ENCODE results near the gene AMH. TPM values are rescaled to one million over a fixed set of nuclear protein-coding genes. Genes with fewer than 3 reads are reported as not detected.

The AMH gene
- polyA plus RNA-seq, 3 donors: 0.12 TPM; not detected in 2

DNA sequence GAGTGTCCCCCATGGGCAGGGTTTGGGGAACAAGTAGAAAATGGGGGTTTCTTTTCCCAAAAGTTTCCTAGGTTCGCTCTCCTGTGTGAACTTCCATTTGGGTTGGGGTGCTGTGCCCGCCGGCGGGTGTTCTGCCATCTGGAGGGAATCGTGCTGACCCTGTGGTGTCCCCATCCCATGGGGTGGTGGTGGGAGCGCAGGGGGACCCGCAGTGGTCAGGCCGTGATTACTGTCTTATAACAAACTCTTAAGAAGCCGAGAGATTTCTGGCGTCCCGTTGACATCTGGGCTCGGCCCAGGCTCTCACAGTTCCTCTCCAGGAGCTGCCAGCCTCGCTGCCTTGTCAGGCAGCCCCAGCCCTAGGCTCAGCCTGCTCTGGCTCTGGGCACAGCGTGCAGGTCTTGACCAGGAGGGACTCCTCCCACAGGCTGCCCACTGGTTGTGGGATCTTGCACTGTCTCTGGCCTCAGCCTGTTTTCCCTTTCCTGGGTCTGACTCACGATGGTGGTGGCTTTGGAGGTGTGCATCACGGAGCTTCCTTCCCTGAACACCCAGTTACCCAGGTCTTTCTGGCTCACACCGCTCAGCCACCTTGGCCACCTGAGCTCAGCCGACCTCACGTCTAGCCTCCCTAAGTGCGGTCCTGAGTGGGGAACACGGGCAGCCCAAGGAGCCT, 47.5 kb upstream of the AMH start:
- WGBS (ENCODE audit: insufficient coverage): 97% methylated on average over 13 of the region's 21 CpGs
- no peak for DNase-seq
- no peaks in the 10 kb centered on the region for H3K4me1 Mint-ChIP-seq
- H3K9me3 Mint-ChIP-seq: no peaks in the 10 kb centered on the region
- H3K9ac ChIP-seq (ENCODE audit: insufficient read depth, low read length, poor library complexity, severe bottlenecking): no peak overlapping the region
- H3K27ac ChIP-seq (ENCODE audit: low read depth in 1 of 2, low read length in 2 of 2): no peak overlapping the region
- H3K79me2 ChIP-seq (ENCODE audit: insufficient read depth, low read length): peaks cover 28% of the 10 kb centered on the region
- H3K27me3 Mint-ChIP-seq (ENCODE audit: low read depth in 3 of 3): no peaks in the 10 kb centered on the region
- peaks cover 43 to 81% of the 10 kb centered on the region in 2 donors for H3K36me3 Mint-ChIP-seq
- H2AFZ ChIP-seq (ENCODE audit: insufficient read depth, low read depth, low read length, poor library complexity, severe bottlenecking): no peak overlapping the region
- no peak overlapping the region for H3K4me3 Mint-ChIP-seq
- no peaks in the 10 kb centered on the region for H3K4me1 ChIP-seq (ENCODE audit: control insufficient read depth in 1 of 2, insufficient read depth in 2 of 2, low read length in 2 of 2)
- peaks cover 56% of the 10 kb centered on the region for H4K20me1 ChIP-seq (ENCODE audit: insufficient read depth, low read length)
- no peaks in the 10 kb centered on the region for H3K9me3 ChIP-seq (replicated peaks in 1 of 2; ENCODE audit: control insufficient read depth in 1 of 2, insufficient read depth in 1 of 2, low read length in 2 of 2)
- no peak overlapping the region for H3K4me3 ChIP-seq (replicated peaks in 1 of 3; ENCODE audit: low read depth in 2 of 3, low read length in 3 of 3)
- H3K4me2 ChIP-seq (replicated peaks; ENCODE audit: extremely low read depth, low read length, poor library complexity, severe bottlenecking): no peak overlapping the region
- intact Hi-C loops (cut with micrococcal nuclease): no loop called here
- peaks cover 31 to 77% of the 10 kb centered on the region in 2 donors for H3K36me3 ChIP-seq (replicated peaks in 1 of 2; ENCODE audit: control insufficient read depth in 1 of 2, insufficient read depth in 2 of 2, low read length in 2 of 2)
- H3K27me3 ChIP-seq (ENCODE audit: control insufficient read depth in 2 of 2, insufficient read depth in 2 of 2, low read length in 2 of 2): no peaks in the 10 kb centered on the region
- TF ChIP-seq, protein P1, sequence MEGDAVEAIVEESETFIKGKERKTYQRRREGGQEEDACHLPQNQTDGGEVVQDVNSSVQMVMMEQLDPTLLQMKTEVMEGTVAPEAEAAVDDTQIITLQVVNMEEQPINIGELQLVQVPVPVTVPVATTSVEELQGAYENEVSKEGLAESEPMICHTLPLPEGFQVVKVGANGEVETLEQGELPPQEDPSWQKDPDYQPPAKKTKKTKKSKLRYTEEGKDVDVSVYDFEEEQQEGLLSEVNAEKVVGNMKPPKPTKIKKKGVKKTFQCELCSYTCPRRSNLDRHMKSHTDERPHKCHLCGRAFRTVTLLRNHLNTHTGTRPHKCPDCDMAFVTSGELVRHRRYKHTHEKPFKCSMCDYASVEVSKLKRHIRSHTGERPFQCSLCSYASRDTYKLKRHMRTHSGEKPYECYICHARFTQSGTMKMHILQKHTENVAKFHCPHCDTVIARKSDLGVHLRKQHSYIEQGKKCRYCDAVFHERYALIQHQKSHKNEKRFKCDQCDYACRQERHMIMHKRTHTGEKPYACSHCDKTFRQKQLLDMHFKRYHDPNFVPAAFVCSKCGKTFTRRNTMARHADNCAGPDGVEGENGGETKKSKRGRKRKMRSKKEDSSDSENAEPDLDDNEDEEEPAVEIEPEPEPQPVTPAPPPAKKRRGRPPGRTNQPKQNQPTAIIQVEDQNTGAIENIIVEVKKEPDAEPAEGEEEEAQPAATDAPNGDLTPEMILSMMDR (IDR thresholded peaks at IDR 0.05): no peak
- H3K27ac Mint-ChIP-seq: peak overlapping the region in 2 of 7 donors; percentile 69 to 88

DNA sequence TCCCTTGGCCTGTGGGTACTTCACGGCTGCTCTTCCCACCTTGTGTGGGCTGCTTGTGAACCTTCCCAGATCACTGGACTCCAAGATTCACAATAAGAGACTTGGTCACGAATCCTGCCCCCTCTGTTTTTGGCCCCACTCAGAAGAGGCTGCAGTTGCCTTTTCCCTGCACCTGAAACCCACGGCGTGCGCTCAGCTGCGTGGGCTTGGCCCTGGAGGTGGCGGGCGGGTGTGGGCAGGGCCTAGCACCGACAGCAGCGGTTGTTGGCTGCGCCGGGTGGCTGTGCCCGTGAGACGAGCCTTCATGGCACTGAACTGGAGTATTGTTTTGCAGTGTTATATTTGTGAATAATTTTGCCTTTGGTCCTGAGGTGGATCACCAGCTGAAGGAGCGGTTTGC, 46.8 kb upstream of the AMH start:
- Histone ChIP-seq H3K4me2 (replicated peaks; ENCODE audit: extremely low read depth, low read length, poor library complexity, severe bottlenecking) (no peak overlapping the region), H3K27ac (ENCODE audit: low read depth in 1 of 2, low read length in 2 of 2) (no peak overlapping the region), H3K27me3 (ENCODE audit: control insufficient read depth in 2 of 2, insufficient read depth in 2 of 2, low read length in 2 of 2) (no peaks in the 10 kb centered on the region), H2AFZ (ENCODE audit: insufficient read depth, low read depth, low read length, poor library complexity, severe bottlenecking) (no peak overlapping the region), H4K20me1 (ENCODE audit: insufficient read depth, low read length) (peaks cover 49% of the 10 kb centered on the region), H3K79me2 (ENCODE audit: insufficient read depth, low read length) (peaks cover 20% of the 10 kb centered on the region), H3K4me1 (ENCODE audit: control insufficient read depth in 1 of 2, insufficient read depth in 2 of 2, low read length in 2 of 2) (no peaks in the 10 kb centered on the region), H3K36me3 (replicated peaks in 1 of 2; ENCODE audit: control insufficient read depth in 1 of 2, insufficient read depth in 2 of 2, low read length in 2 of 2) (peaks cover 35 to 77% of the 10 kb centered on the region in 2 donors), H3K4me3 (replicated peaks in 1 of 3; ENCODE audit: low read depth in 2 of 3, low read length in 3 of 3) (no peak overlapping the region), H3K9me3 (replicated peaks in 1 of 2; ENCODE audit: control insufficient read depth in 1 of 2, insufficient read depth in 1 of 2, low read length in 2 of 2) (no peaks in the 10 kb centered on the region), H3K9ac (ENCODE audit: insufficient read depth, low read length, poor library complexity, severe bottlenecking) (no peak overlapping the region)
- Mint-ChIP-seq H3K9me3 (no peaks in the 10 kb centered on the region), H3K27ac (peak overlapping the region in 2 of 7 donors; percentile 21 to 35), H3K27me3 (ENCODE audit: low read depth in 3 of 3) (no peaks in the 10 kb centered on the region), H3K36me3 (peaks cover 42 to 81% of the 10 kb centered on the region in 2 donors), H3K4me3 (no peak overlapping the region), H3K4me1 (no peaks in the 10 kb centered on the region)
- TF ChIP-seq, protein P1 (IDR thresholded peaks at IDR 0.05): no peak
- no peak for DNase-seq
- intact Hi-C loops (cut with micrococcal nuclease): no loop called here
- WGBS (ENCODE audit: insufficient coverage): 95% methylated on average over 15 of the region's 15 CpGs

All from CD14-positive monocyte (primary cell).